GM19328 (cell line): ENCODE data around the gene MIS18A.
A peak's percentile ranks its signal among the peaks of the same experiment; 100 is the strongest.
"Not testable (repeated sequence)": the region's sequence is repeated elsewhere in the genome, so short reads cannot be mapped to it uniquely, and the experiment has no call there.

Experiments used
- ATAC-seq: cut with Tn5 transposase; IDR thresholded peaks from one replicate; pipeline ENCODE4 v1.9.1; 2021; ENCODE audit warnings: mild to moderate bottlenecking, moderate library complexity; ENCODE audit not compliant: unreplicated experiment

The MIS18A gene, protein sequence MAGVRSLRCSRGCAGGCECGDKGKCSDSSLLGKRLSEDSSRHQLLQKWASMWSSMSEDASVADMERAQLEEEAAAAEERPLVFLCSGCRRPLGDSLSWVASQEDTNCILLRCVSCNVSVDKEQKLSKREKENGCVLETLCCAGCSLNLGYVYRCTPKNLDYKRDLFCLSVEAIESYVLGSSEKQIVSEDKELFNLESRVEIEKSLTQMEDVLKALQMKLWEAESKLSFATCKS

GRCh38 chr21:32278518-32279376, at the start of gene MIS18A:
Gene MIS18A, minus strand, starts transcription at chr21:32279049. Its CDS starts 35 bp downstream, at chr21:32279014.
- peak; percentile 91 for ATAC-seq

DNA sequence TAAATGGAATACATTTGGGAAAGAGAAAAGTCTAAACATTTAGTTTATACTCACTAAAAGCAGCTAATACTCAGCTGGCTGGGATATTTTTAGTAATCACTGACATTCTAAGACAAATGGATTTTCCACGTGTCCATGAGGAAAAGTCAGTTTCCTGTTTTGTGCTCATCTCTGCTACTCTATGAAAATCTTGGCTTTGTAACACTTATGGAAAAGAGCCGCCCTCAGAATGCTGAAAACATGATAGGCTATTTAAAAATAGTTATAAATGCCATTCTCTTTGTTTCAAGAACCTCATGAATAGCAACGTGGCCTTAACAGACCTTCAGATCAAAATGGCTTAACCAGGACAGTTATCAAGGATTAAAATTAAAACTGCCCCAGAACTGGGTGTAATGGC, 49.7 kb upstream of the MIS18A start:
- ATAC-seq = no peak

DNA sequence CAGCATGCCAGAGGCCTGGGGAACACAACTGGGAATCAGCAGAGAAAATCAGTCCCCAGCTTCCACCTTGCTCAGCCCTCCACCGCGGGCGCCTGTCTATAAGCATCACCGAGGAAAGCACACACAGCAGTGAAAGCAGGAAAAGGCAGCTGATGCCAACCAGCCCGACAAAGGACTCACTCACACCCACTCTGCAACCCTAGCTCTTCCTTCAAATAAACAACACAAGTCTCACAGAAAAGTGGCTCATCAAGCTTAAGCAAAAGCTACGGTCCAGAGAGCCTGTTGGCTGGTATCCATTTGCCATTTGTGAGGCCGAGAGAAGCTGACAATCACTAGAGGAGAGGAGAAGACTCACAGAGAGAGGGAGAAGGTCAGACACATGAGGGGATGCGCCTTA, 46.9 kb upstream of the MIS18A start:
- ATAC-seq = no peak

GRCh38 chr21:32322676-32323075, 43.8 kb upstream of the MIS18A start:
- ATAC-seq = no peak

DNA sequence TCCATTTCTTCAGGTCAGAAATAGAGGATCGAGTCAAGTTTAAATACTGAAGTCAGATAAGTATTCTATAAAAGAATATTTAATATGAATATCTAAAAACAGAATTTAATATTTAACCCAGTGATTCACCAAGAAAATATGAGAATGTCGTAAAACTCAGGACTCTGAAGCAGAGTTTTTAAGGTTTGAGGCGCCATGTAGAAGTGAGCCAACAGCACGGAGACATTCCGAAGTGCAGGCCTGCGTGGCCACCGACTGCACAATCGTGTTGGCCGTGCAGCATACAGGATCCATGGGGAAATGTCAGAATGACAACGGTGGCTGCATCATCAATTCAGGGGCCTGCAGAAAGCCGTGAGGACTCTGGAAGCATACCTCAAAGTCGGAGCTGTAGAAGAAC, 43.3 kb upstream of the MIS18A start:
- ATAC-seq = no peak

DNA sequence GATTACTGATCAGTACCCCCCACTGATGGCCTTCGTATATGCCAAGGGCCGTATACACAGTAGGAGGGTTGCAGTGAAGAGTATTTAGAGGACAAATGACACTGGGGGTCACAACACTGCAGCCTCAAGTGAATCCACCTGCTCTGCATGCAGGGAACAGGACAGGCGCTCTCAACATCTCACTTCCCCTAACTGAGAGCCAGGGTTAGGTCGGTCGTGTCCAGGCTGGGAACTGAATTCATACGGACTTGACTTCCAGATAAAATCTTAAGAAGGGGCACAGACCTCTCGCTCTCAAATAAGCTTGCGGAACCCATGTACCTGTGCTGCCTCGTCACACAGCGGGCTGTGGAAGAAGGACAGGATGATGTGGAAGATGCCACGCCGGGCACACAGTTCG, 42.6 kb upstream of the MIS18A start:
- no peak for ATAC-seq

DNA sequence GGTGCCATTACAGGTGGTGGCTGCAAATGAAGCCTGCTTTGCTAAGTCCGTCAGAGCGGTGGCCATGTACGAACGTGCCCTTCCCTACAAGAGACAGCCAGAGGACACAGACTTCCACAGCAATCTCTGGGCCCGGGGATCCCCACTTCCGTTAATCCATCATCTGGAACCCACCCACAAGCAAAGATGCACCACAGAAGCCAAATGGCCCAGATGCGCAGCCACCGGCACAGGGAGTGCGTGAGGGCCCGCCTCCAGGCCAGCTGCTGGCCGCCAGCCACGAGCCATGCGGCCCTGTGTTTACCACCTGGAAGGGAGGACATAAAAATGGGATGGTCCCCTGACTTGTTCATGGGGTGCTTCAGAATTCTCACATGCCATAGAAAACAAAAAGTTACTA, 41.9 kb upstream of the MIS18A start:
- no peak for ATAC-seq

GRCh38 chr21:32320059-32320458, 41.2 kb upstream of the MIS18A start:
- no peak for ATAC-seq

DNA sequence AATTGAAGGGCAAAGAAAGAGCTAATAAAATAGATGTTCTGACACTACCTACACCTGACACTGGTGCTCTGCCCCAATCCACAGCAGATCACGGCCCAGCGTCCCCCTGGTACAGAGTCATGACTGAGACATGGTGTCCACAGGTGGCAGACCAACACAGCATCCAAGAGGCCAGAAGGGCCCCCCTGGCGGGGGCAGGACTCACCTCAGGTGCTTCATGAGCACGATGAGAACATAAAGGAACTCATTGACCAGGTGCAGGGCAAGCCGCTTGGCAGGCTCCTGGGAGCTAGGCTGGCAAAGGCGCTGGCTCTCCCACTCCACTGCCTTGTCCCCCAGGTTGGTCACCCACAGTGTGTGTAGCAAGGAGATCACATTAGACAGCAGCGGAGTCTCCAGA, 40.2 kb upstream of the MIS18A start:
- no peak for ATAC-seq

DNA sequence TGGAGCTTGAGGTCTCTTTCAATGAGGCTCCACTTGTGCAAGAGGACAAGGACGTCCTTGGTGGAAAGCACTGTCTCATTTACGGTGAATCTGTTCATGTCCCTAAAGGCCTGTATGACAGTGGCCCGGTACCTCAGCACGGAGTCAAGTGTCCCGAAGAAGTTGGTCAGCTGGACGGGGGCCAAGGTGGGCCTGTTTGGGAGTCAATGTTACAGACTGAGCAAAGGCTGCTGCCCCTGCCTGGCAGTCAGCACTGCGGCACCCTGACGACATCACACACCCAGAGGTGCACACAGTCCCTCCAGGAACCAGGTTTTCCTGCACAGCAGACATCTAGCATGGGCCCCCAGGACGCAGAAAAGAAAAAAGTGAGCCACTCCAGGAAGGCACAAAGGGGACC, 38.9 kb upstream of the MIS18A start:
- no peak for ATAC-seq

- ATAC-seq = no peak
These were observed 37.7 kb upstream of the MIS18A start for GRCh38 chr21:32316361-32317215.

DNA sequence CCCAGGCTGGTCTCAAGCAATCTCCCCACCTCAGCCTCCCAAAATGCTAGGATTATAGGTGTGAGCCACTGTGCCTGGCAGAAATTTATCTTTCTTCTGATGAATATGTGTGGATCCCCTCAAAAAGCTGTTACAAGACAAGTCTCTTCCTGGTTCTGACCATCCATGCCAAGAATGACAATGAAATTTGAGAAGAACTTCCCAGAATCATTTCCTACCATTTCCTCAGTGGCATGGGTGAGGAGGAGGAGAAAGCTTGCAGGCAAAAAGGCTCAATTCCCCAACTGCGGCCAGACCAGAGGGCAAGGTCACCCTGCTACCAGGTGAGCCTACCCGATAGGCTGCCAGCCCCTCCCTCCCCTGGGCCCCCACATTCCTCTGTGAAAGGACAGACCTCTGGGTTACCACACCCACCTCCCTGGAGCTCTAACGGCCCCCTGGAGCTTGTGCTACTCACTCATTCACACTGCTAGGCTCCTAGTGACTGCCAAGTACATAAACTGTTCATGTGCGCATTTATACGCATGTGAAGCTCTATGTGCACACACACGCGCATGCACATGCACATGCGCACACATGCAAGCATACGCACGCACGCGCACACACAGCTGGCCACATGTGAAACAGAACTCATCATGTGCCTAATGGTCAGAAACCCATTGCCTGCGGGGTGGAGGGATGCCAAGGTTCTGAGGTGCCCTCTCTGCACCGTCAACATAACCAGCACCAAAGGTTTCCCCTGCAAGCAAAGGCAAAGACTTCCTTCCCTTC, 36.8 kb upstream of the MIS18A start:
- ATAC-seq = no peak

DNA sequence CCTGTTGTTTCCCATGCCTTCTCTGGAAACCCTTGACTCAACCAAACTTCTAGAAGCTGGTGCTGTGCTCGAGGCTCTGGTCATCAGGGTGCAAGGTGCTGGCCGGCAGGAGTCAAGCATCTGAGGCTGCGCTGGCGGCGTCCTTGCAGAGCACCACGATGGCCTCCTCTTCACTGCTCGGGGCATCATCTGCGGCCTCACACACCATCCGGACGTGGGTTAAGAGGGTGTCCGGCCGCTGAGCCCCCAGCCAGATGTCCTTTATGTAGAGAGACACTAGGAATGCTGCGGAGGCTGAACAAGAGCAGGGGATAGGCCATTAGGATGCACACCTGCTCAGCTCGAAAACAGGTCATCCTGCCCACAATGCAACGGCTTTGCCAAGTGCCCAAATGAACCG, 36.0 kb upstream of the MIS18A start:
- no peak for ATAC-seq

DNA sequence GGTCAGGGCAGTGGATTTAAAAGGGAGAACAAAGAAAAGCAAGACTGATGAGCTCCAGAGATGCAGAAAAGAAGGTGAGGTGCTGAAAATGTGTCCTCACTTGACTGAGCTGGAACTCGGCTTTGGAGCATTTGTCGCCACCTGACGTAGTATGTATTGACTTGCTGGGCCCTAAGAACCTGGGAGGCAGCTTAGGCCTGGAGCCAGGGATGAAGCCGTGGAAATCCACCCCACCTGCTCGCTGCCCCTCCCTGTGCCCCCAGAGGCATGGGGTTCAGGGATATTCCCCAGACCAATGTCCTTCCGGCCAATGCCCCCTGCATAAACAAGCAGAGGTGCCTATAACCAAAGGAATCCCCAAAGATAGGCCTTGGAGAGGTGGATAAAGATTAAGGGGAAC, 34.1 kb upstream of the MIS18A start:
- no peak for ATAC-seq

DNA sequence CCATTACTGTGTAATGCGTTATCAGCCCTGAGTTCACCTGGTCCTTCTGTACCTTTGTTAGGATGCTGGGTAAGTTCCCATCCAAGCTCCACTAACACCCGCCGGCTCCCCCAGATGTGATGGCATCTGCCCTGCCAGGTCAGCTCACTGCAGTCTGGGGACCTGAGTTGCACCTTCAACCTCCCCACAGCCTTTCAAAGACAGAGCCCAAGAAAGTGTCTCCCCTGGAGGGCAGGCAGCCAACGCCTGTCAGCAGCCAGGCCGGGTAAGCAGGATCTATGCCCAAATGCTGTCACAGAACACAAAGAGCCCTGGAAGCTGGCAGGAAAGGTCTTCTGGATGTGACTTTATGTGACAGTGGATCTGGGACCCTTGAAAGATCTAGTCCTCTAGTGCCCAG, 33.5 kb upstream of the MIS18A start:
- no peak for ATAC-seq

DNA sequence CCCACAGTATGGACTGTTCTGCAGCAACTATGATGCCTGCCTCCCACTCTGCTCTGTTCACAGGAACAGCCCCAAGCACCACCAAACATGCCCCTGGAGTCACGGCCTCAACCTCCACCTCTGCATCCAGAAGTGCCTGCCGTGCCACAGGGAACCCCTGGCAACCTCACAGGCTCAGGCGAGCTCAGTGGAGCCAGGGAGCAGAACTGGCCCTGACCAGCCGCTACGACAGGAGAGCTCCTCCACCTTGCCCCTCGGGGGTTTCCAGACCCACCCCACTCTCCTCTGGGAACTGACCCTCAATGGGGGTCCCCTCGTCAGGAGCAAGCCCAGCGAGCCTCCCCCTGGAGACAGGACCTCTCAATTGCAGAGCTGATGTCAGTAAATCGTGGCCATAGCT, 32.8 kb upstream of the MIS18A start:
- no peak for ATAC-seq

DNA sequence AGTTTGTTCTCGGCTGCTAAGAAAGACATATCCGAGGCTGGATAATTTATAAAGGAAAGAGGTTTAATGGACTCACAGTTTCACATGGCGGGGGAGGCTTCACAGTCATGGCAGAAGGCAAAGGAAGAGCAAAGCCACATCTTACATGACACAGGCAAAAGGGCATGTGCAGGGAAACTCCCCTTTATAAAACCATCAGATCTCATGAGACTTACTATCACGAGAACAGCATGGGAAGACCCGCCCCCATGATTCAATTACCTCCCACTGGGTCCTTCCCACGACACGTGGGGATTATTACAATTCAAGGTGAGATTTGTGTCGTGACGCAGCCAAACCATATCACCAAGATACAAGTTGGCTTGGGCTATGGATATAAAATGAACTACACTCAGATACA, 32.1 kb upstream of the MIS18A start:
- not testable (repeated sequence) for ATAC-seq

DNA sequence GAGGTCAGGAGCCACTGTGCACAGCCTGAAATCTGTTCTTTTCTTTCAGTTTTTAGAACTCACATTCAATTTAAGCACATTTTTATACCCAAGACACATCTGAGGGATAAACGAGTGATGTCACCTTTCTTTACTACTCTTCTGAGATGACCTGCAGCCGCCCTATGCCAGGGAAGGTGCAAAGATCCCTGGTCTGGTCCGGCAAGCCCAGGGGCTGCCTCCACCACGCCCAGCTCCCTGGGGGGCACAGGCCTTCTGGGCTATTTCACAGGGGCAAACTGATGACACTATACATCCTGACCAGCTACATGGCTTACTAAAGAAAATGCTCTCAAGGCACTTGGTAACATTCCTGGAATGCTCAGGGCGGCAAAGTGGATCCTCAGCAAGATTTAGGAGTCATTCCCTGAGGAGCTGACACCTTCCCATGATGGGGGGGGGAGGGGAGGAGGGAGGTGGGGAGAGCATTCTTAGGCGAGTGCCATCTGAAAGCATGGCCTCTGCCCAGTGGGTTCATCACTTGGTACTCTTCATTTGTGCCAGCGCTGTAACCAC, 31.1 kb upstream of the MIS18A start:
- ATAC-seq = no peak

DNA sequence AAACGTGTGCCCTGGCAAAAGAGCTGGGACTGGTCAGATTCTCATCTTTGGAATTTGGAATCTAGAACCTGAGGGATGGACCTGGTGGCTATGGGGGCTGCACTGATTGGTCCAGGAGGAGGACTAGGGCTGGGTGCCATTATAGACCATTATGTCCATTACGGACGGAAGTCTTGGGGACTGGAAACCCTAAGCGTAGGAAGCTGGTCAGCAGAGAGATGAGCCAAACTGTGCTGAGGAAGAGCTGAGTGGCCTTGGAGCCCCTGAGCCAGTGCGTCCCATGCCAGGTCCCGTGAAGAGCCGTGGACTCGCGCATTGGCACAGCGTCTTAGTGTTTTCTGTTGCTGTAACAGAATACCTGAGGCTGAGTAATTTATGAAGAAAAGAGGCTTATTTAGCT, 29.8 kb upstream of the MIS18A start:
- no peak for ATAC-seq

DNA sequence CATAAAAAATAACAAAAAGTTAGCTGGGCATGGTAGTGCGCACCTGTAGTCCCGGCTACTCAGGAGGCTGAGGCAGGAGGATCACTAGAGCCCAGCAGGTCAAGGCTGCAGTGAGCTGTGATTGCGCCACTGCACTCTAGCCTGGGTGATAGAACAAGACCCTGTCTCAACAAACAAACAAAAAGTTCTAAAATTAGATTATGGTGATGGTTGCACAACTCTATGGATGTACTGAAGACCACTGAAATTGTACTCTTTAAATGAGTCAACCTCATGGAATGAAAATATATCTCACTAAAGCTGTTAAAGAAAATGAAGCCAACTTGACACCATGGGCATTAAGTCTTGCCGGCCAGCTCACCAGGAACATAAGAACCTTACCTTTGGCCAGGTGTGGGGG, 28.9 kb upstream of the MIS18A start:
- ATAC-seq = no peak
